Osteocyte (in vitro differentiated cells): ENCODE data around the gene ZSWIM3. TPM values are rescaled to one million over a fixed set of nuclear protein-coding genes. Genes with fewer than 3 reads are reported as not detected.

ENCODE experiments used
- DNase-seq: peaks from one replicate; pipeline ENCODE4 v3.0.0; 2021; ENCODE audit warnings: mixed read lengths; ENCODE audit not compliant: unreplicated experiment; ENCODE audit errors: extremely low spot score
- H3K27ac Mint-ChIP-seq: one replicate; pipeline ENCODE4 v1.8.0; 2021; ENCODE audit warnings: mild to moderate bottlenecking, mixed read lengths; ENCODE audit not compliant: unreplicated experiment
- H3K27me3 Mint-ChIP-seq: one replicate; pipeline ENCODE4 v1.8.0; 2021; ENCODE audit warnings: mixed read lengths; ENCODE audit not compliant: unreplicated experiment
- H3K36me3 Mint-ChIP-seq: one replicate; pipeline ENCODE4 v1.8.0; 2021; ENCODE audit warnings: mixed read lengths; ENCODE audit not compliant: unreplicated experiment
- H3K4me1 Mint-ChIP-seq: one replicate; pipeline ENCODE4 v1.8.0; 2021; ENCODE audit warnings: mixed read lengths; ENCODE audit not compliant: unreplicated experiment
- H3K4me3 Mint-ChIP-seq: one replicate; pipeline ENCODE4 v1.8.0; 2021; ENCODE audit warnings: mild to moderate bottlenecking, moderate library complexity, mixed read lengths; ENCODE audit not compliant: unreplicated experiment
- H3K9me3 Mint-ChIP-seq: one replicate; pipeline ENCODE4 v1.8.0; 2021; ENCODE audit warnings: mixed read lengths; ENCODE audit not compliant: unreplicated experiment
- CTCF ChIP-seq: fragments of 200-600 bp; sonication (generic); IDR thresholded peaks from 2 replicates; pipeline ENCODE4 v1.5.0; 2021; ENCODE audit warnings: antibody characterized with exemption, mild to moderate bottlenecking, moderate library complexity
- total RNA-seq: library from RNA; stranded (reverse); gene quantifications from 2 replicates; pipeline ENCODE4 v1.2.1, GENCODE V29; 2021

ZSWIM3 gene
- total RNA-seq, 1 donor from 2014 or later: 3.9 TPM

DNA sequence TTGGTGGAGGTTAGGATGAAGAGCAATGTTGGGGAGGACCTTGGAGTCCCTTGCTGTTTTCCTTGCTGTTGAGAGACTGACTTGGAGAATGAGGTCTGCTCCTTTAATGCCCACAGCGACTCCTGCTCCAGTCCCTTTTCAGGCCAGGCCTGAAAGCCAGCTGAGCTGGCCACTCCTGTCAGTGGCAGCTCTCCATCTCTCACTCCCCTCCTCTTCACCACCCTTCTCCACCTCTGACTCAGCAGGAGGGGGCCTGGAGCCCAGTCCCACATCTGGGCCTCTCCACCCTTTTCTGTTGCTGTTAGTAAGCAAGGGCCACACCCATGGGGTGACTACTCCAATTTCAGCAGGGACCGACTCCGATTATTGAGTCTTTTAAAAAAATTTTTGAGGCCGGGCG lies 21.6 kb upstream of the ZSWIM3 start:
- H3K4me3 Mint-ChIP-seq: peak overlapping the region; percentile 57
- H3K36me3 Mint-ChIP-seq: peaks cover 2% of the 10 kb centered on the region
- peaks cover 37% of the 10 kb centered on the region for H3K4me1 Mint-ChIP-seq
- peak overlapping the region; percentile 74 for H3K27ac Mint-ChIP-seq
- H3K9me3 Mint-ChIP-seq: no peaks in the 10 kb centered on the region
- H3K27me3 Mint-ChIP-seq: no peaks in the 10 kb centered on the region
- TF ChIP-seq CTCF: no peak
- DNase-seq: no peak

DNA sequence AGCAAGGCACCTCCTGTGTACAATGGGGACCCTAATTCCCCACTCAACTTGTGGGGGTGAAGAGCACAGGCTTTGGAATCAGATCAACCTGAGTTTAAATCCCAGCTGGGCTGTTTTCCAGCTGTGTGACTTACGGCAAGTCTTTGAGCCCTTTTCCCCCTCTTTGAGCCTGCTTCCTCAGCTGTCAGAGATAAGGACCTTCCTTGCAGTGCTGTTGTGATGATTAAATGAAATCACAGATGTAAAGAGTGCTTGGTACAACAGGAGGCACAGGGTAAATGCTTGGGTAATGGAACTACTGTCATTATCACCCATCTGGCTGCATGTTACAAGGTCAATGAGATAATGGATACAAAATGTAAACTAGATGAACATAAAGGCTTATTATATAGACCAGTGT lies 20.6 kb upstream of the ZSWIM3 start:
- Mint-ChIP-seq H3K9me3 (no peaks in the 10 kb centered on the region), H3K27ac (peak overlapping the region; percentile 38), H3K4me1 (peaks cover 38% of the 10 kb centered on the region), H3K27me3 (no peaks in the 10 kb centered on the region), H3K4me3 (no peak overlapping the region), H3K36me3 (peaks cover 5% of the 10 kb centered on the region)
- no peak for DNase-seq
- no peak for TF ChIP-seq CTCF

GRCh38 chr20:45840700-45841198 lies 16.7 kb upstream of the ZSWIM3 start:
- H3K9me3 Mint-ChIP-seq: no peaks in the 10 kb centered on the region
- peaks cover 22% of the 10 kb centered on the region for H3K36me3 Mint-ChIP-seq
- no peaks in the 10 kb centered on the region for H3K27me3 Mint-ChIP-seq
- H3K4me3 Mint-ChIP-seq: no peak overlapping the region
- peaks cover 13% of the 10 kb centered on the region for H3K4me1 Mint-ChIP-seq
- TF ChIP-seq CTCF: no peak
- no peak for DNase-seq
- no peak overlapping the region for H3K27ac Mint-ChIP-seq

DNA sequence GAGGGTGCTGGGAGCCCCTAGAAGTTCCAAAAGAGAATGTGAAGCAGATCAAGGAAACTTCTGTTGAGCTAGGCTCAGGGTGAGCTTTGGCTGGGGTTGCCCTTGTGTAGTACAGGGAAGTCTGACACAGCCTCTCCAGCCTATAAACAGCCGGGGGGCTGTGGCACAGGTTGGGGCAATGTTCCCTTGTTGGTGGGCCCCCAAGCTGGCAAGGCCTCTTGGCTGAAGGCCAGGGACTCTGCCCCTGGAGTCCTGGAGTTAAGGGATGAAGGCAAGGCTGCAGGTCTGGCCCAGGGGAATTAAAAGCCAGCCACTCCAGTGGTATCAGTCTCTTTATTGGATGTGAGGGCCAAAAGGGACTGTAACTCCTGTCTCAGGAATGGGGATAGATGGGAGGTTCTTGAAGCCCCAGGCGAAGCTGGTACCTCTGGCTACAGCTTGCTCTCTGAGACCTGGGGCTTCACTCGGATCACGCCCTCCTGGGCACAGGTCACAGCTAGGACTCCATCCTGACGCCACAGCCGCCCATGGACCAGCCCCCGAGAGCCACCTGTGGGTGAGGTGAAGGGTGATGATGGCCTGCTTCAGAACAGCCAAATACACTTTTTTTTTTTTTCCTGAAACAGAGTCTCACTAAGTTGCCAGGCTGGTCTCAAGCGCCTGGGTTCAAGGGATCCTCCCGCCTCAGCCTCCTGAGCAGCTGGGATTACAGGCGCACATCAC lies 15.8 kb upstream of the ZSWIM3 start:
- no peak overlapping the region for H3K27ac Mint-ChIP-seq
- H3K4me1 Mint-ChIP-seq: peaks cover 8% of the 10 kb centered on the region
- TF ChIP-seq CTCF: no peak
- H3K9me3 Mint-ChIP-seq: no peaks in the 10 kb centered on the region
- H3K4me3 Mint-ChIP-seq: no peak overlapping the region
- no peak for DNase-seq
- H3K36me3 Mint-ChIP-seq: peaks cover 24% of the 10 kb centered on the region
- H3K27me3 Mint-ChIP-seq: no peaks in the 10 kb centered on the region

GRCh38 chr20:45842169-45842812 lies 15.1 kb upstream of the ZSWIM3 start:
- Mint-ChIP-seq H3K9me3 (no peaks in the 10 kb centered on the region), H3K4me1 (peaks cover 1% of the 10 kb centered on the region), H3K27me3 (no peaks in the 10 kb centered on the region), H3K36me3 (peaks cover 24% of the 10 kb centered on the region), H3K27ac (peak overlapping the region; percentile 23), H3K4me3 (no peak overlapping the region)
- DNase-seq: no peak
- TF ChIP-seq CTCF: no peak
